GM19035 (cell line): Measurements from ENCODE around the gene CD44.
A peak's percentile ranks its signal among the peaks of the same experiment; 100 is the strongest.

Source experiments
- ATAC-seq: cut with Tn5 transposase; IDR thresholded peaks from one replicate; pipeline ENCODE4 v1.9.1; 2021; ENCODE audit not compliant: unreplicated experiment

Gene CD44

GRCh38 chr11:35234460-35235156 is 95.6 kb downstream of the CD44 start:
- ATAC-seq: no peak

DNA sequence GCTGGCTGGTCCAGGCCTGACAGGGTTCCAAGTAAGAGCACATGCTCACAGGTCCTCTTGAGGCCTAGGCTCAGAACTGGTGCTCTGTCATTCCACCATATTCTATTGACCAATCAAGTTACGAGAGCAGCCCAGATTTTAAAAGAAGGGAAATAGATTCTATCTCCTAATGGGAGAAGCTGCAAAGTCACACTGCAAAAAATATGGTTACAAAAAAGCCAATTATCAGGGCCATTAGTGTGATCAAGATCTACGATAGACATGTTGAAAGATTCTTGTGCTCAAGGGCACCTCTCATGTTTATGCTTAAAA is 96.1 kb downstream of the CD44 start:
- no peak for ATAC-seq

DNA sequence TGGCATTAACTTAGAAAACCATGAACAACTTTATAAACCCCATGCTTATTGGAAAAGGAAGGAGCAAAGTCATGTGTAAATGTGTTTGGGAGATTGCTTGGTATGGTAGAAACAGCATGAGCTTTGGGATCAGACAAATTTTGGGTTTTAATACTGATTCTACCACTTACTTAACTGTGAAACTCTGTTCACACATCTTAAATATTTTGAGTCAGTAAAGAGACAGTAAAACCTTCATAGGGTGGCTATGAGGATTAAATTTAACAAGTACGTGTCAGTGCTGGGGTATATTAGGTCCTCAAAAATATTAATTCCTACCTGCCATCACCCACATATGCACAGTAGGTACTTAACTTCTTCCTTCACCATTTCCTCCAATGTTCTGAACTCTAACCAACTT is 96.5 kb downstream of the CD44 start:
- no peak for ATAC-seq

DNA sequence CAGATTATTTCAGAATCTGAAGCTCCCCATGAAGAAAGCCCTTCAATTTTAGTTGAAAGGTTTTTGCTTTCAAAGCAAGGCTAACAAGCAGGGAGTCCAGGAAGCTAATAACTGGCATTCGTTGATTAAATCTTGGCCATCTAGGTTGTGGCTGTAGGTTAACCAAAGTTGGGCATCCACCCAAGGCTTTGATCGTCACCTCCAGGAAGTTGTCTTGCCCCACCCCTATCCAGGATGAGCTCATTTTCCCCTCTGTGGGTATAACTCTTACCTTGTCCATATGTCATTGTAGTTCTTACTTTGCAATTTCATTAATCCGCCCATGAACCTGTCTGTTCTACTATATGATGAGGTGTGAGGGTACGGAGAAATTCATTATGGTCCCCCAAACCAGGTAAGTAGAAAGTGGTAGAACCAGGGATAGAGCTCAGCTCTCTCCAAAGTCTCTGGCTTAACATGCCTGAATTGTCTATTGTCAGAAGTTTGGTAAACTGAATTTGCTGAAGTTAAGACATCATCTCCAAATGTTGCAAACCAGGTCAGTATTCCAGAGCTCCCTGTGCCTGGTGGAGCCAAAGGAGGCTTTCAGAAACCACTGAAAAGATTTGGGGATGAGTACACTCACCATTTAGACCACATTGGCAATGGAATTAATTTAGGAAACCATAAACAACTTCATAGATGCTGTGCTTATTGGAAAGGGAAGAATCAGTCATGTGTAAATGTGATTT is 97.1 kb downstream of the CD44 start:
- ATAC-seq: no peak

DNA sequence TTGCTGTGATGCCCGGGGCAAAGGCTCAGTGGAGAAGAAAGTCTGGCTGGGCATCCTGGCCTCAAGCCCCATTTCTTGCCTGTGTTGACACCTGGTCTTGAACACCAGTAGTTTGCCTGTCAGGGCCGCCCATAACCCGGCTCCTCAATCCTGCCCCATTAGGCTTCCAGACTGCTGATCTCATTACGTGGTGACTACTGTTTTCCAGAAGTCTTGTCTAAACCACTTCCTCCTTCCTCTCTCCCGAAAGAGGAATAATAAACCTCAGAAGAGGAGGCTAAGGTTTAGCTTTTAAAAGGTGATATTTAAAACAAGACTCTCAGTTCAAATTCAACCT is 97.7 kb downstream of the CD44 start:
- no peak for ATAC-seq

DNA sequence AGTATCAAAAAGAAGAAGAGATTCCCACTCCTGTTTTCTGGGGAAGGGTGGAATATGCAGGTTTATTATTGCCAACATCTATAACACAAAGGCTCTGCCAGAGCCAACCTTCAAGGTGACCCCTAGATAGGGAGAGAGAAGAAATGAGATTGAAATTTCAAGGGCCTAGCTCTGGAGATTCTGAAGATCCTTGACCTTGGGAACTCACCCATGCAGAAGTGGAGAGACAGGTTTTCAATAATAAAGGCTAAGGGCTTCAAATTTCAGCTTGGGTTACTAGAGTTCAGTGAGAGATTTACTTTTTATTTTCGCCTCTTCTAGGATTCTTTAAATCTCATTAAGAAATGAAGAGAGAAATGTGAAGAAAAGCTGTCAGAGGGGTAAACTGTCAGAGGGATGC is 98.4 kb downstream of the CD44 start:
- ATAC-seq: no peak

GRCh38 chr11:35237860-35238715 is 99.1 kb downstream of the CD44 start:
- peak; percentile 57 for ATAC-seq

DNA sequence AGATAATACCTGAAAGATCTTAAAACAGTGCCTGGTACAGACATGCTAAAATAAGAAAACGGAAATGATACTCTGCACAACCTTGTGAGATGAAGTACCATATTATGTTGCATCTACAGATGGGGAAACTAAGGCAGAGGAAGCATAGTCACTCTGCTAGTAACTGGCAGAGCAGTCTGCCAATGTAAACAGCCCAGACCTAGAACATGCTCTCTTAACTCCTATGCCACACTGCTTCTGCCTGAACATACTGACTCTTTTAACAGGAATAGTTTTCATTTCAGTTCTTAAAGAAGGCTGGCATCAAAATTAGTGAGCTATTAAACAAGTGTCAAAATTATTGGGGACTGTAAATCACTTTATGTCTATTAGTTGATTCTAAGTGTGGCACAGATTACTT is 99.9 kb downstream of the CD44 start:
- no peak for ATAC-seq

GRCh38 chr11:35239471-35240075 is 100.6 kb downstream of the CD44 start:
- no peak for ATAC-seq

DNA sequence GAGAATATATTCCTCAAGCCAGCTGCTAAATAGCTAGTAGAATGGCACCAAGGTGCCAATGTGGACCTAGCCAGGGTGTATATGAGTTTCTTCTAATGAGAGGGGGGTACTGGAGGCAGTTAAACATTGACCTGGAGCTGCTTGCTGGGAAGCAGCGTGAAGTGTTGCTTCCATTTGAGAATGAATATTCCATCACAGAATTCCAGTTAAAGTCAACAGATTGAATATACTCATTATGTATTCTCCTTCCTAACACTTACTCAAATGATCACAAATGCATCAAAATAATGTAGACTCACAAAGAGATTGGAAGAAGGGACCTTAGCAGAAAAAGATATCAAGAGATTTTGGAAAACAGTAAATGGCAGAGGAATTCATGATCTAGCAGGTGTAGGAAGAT is 102.1 kb downstream of the CD44 start:
- ATAC-seq: no peak

GRCh38 chr11:35241531-35241930 is 102.6 kb downstream of the CD44 start:
- ATAC-seq: no peak

GRCh38 chr11:35242412-35243242 is 103.7 kb downstream of the CD44 start:
- ATAC-seq: no peak

GRCh38 chr11:35243774-35244173 is 104.8 kb downstream of the CD44 start:
- ATAC-seq: no peak

DNA sequence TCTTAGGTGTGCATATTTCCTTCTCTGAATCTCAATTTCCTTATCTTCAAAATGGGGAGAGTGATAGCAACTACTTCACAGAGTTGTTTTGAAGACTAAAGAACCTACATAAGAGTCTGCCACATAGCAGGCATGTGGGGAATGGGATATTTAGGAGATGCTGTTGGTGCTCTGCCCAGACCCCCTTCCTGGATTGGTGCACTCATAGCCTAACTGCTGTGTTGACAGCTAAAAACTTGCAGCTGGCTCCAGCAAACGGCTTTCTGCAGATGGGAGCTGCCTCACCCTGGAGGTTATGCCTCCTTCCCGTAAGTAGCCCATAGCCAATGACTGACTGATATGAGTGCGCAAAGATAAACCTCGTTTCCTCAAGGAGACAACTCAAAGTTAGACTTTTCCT is 106.1 kb downstream of the CD44 start:
- no peak for ATAC-seq

GRCh38 chr11:35245786-35246185 is 106.8 kb downstream of the CD44 start:
- no peak for ATAC-seq

GRCh38 chr11:35246745-35247144 is 107.8 kb downstream of the CD44 start:
- ATAC-seq: no peak

DNA sequence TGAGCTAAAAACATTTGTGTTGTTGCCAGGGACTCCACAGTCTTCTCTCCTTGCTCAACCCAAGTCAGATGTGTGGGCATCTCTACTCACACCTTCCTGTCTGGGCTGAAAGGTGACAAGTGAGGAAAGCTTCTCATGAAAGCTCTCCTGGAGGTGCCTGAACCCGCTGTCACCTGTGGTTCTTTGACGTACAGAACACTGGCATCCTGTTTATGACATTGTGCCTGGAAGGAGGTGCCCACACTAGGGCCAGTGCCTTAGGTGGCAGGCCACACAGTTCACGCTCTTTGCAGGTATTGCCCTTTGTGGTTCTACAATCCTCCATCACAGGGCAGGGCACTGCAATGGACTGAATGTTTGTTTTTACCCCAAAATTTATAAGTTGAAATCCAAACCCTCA is 108.5 kb downstream of the CD44 start:
- ATAC-seq: no peak

GRCh38 chr11:35247863-35248262 is 108.9 kb downstream of the CD44 start:
- ATAC-seq: no peak

GRCh38 chr11:35248558-35249323 is 109.8 kb downstream of the CD44 start:
- ATAC-seq: no peak

DNA sequence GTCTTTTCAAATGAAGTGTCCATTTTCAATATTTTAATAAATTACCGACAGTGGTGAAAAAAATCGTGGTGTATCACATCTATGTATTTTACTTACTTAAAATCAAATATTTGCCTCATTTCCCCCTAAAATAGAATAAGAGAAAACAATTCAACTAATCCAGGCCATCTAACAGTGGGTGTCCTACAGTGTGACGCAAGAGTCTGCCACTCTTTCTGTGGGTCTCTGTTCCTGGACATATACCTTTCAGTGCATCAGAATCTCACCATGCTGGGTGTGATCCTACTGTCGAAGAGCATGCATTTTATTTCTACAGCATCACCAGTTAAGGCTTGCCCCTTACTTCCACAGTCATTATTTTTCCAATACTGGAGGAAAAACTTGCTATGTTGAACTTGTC is 111.2 kb downstream of the CD44 start:
- no peak for ATAC-seq
